Mesenchymal stem cell (in vitro differentiated cells and primary cell): Measurements from ENCODE around the gene LRRC28.

Experiments
- DNase-seq: peaks from one replicate; pipeline ENCODE4 v3.0.0-alpha.2; 2013
- H2AFZ ChIP-seq: one replicate; pipeline ENCODE4 v1.6.1; 2013; ENCODE audit warnings: low read depth, mild to moderate bottlenecking, control low read depth, inconsistent platforms, low read length, moderate library complexity
- H2AK5ac ChIP-seq: 2 replicates; pipeline ENCODE4 v1.6.1; 2013; ENCODE audit warnings: low read length, moderate library complexity, mild to moderate bottlenecking, inconsistent platforms; ENCODE audit not compliant: severe bottlenecking
- H2BK120ac ChIP-seq: one replicate; pipeline ENCODE4 v1.6.1; 2013; ENCODE audit warnings: low read depth, mild to moderate bottlenecking, inconsistent platforms, low read length, moderate library complexity
- H2BK12ac ChIP-seq, 2 experiments: one replicate each; pipeline ENCODE4 v1.6.1; 2013; ENCODE audit warnings: inconsistent platforms in 2 of 2, low read length in 2 of 2, mild to moderate bottlenecking in 2 of 2, moderate library complexity in 2 of 2, control low read depth in 1 of 2
- H2BK15ac ChIP-seq: one replicate; pipeline ENCODE4 v1.6.1; 2013; ENCODE audit warnings: mild to moderate bottlenecking, low read depth, inconsistent platforms; ENCODE audit not compliant: poor library complexity, severe bottlenecking
- H2BK5ac ChIP-seq: 2 replicates; pipeline ENCODE4 v1.6.1; 2013; ENCODE audit warnings: low read depth, mild to moderate bottlenecking, low read length, control low read depth, inconsistent platforms; ENCODE audit not compliant: poor library complexity, severe bottlenecking
- H3K14ac ChIP-seq, 2 experiments: one replicate each; pipeline ENCODE4 v1.6.1; 2013; ENCODE audit warnings: inconsistent platforms in 2 of 2, low read length in 2 of 2, control low read depth in 1 of 2, mild to moderate bottlenecking in 1 of 2, moderate library complexity in 1 of 2
- H3K18ac ChIP-seq, 2 experiments: one replicate each; pipeline ENCODE4 v1.6.1; 2013; ENCODE audit warnings: inconsistent platforms in 2 of 2, low read length in 2 of 2, control low read depth in 1 of 2, low read depth in 1 of 2, mild to moderate bottlenecking in 1 of 2
- H3K23ac ChIP-seq, 2 experiments: one replicate each; pipeline ENCODE4 v1.6.1; 2013; ENCODE audit warnings: inconsistent platforms in 2 of 2, low read length in 2 of 2, mild to moderate bottlenecking in 2 of 2, moderate library complexity in 2 of 2, control low read depth in 1 of 2
- H3K27ac ChIP-seq: 2 replicates; pipeline ENCODE4 v1.5.1; 2013; ENCODE audit warnings: mild to moderate bottlenecking, moderate library complexity, low read length, control low read depth, inconsistent platforms; ENCODE audit not compliant: poor library complexity, severe bottlenecking
- H3K27me3 ChIP-seq, 2 experiments: 2 replicates each; pipeline versions ENCODE4 v1.6.1 to v1.7.0; 2013; ENCODE audit warnings: low read length in 2 of 2, mild to moderate bottlenecking in 2 of 2, moderate library complexity in 2 of 2, control low read depth in 1 of 2, inconsistent platforms in 1 of 2; ENCODE audit not compliant: control insufficient read depth in 1 of 2, insufficient read depth in 1 of 2
- H3K36me3 ChIP-seq, 2 experiments: 2 replicates each; pipeline versions ENCODE4 v1.6.1 to v1.7.0; 2013; ENCODE audit warnings: low read length in 2 of 2, control low read depth in 1 of 2, inconsistent platforms in 1 of 2, low read depth in 1 of 2, mild to moderate bottlenecking in 1 of 2; ENCODE audit not compliant: insufficient read depth in 2 of 2, control insufficient read depth in 1 of 2
- H3K4ac ChIP-seq, 2 experiments: one replicate each; pipeline ENCODE4 v1.6.1; 2013; ENCODE audit warnings: inconsistent platforms in 2 of 2, low read length in 2 of 2, mild to moderate bottlenecking in 2 of 2, moderate library complexity in 2 of 2, control low read depth in 1 of 2, low read depth in 1 of 2
- H3K4me1 ChIP-seq: 2 replicates; pipeline ENCODE4 v1.6.1; 2013; ENCODE audit warnings: low read depth, low read length, control low read depth; ENCODE audit not compliant: control insufficient read depth, insufficient read depth
- H3K4me2 ChIP-seq: 2 replicates; pipeline ENCODE4 v1.6.1; 2013; ENCODE audit warnings: low read length, mild to moderate bottlenecking, inconsistent platforms; ENCODE audit not compliant: poor library complexity, severe bottlenecking
- H3K4me3 ChIP-seq, 2 experiments: 2 replicates each; pipeline versions ENCODE4 v1.5.1 to v1.7.0; 2013; ENCODE audit warnings: low read length in 2 of 2, mild to moderate bottlenecking in 2 of 2, control low read depth in 1 of 2, low read depth in 1 of 2; ENCODE audit not compliant: insufficient read depth in 1 of 2
- H3K79me1 ChIP-seq: replicated peaks from 2 replicates; pipeline ENCODE4 v1.6.1; 2013; ENCODE audit warnings: mild to moderate bottlenecking, control low read depth, low read length, inconsistent platforms; ENCODE audit not compliant: poor library complexity, severe bottlenecking
- H3K9ac ChIP-seq: 2 replicates; pipeline ENCODE4 v1.7.0; 2013; ENCODE audit warnings: mild to moderate bottlenecking, low read length, moderate library complexity
- H3K9me3 ChIP-seq: 2 replicates; pipeline ENCODE4 v1.7.0; 2013; ENCODE audit warnings: mild to moderate bottlenecking, low read length; ENCODE audit not compliant: control insufficient read depth
- H4K8ac ChIP-seq: one replicate; pipeline ENCODE4 v1.6.1; 2013; ENCODE audit warnings: inconsistent platforms, mild to moderate bottlenecking, low read length, moderate library complexity
- H4K91ac ChIP-seq: one replicate; pipeline ENCODE4 v1.6.1; 2013; ENCODE audit warnings: mild to moderate bottlenecking, low read length, inconsistent platforms
- WGBS: methylation state at CpG from one replicate; pipeline ENCODE4 v1.1.7; 2013; ENCODE audit warnings: mixed read lengths; 5-methylcytosine and 5-hydroxymethylcytosine counted together

Gene LRRC28

GRCh38 chr15:99324082-99324620 lies 72.9 kb downstream of the LRRC28 start:
- no peak overlapping the region for H2BK120ac ChIP-seq
- WGBS = 58% methylated on average over 8 of the region's 9 CpGs
- H3K79me1 ChIP-seq = peaks cover 4% of the 10 kb centered on the region
- H3K4me2 ChIP-seq = peak overlapping the region; percentile 57
- no peak overlapping the region for H4K8ac ChIP-seq
- no peaks in the 10 kb centered on the region for H3K27me3 ChIP-seq
- H3K27ac ChIP-seq = peak overlapping the region; percentile 91
- H3K4ac ChIP-seq = no peak overlapping the region
- H4K91ac ChIP-seq = no peak overlapping the region
- peak overlapping the region; percentile 73 for H3K9ac ChIP-seq
- H3K14ac ChIP-seq = no peak overlapping the region
- H2AK5ac ChIP-seq = no peak overlapping the region
- H2BK15ac ChIP-seq = no peak overlapping the region
- H3K4me3 ChIP-seq = peak overlapping the region in 1 of 2 experiments; percentile 47
- no peak overlapping the region for H3K18ac ChIP-seq
- no peaks in the 10 kb centered on the region for H3K36me3 ChIP-seq
- no peak overlapping the region for H3K23ac ChIP-seq
- peaks cover 4% of the 10 kb centered on the region for H3K4me1 ChIP-seq
- DNase-seq = peak; percentile 71
- H2AFZ ChIP-seq = no peak overlapping the region
- H3K9me3 ChIP-seq = no peaks in the 10 kb centered on the region
- no peak overlapping the region for H2BK12ac ChIP-seq
- no peak overlapping the region for H2BK5ac ChIP-seq

DNA sequence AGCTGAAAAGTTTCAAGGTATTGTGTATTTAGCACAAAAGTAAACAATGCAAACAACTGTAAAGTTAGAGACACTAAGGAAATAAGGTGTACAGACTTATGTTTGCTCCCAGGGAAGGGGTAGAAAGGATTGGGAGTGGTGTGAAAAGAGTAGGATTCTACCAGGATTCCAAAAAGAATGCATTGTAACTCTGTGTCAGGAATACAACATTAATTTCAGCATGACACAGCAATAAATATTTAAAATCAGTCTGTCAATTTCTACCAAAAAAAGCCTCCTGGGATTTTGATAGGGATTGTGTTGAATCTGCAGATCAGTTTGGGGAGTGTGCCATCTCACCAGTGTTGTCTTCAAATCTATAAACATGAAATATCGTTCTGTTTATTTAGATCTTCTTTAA lies 73.4 kb downstream of the LRRC28 start:
- Histone ChIP-seq H4K8ac (no peak overlapping the region), H3K23ac (no peak overlapping the region), H3K9me3 (no peaks in the 10 kb centered on the region), H4K91ac (no peak overlapping the region), H3K9ac (peak overlapping the region; percentile 73), H3K4me2 (no peak overlapping the region), H3K4ac (no peak overlapping the region), H2BK5ac (no peak overlapping the region), H2BK15ac (no peak overlapping the region), H2BK120ac (no peak overlapping the region), H2AK5ac (no peak overlapping the region), H3K4me3 (peak overlapping the region in 1 of 2 experiments; percentile 47), H3K27me3 (no peaks in the 10 kb centered on the region), H3K36me3 (no peaks in the 10 kb centered on the region), H2BK12ac (no peak overlapping the region), H3K18ac (no peak overlapping the region), H3K4me1 (peaks cover 4% of the 10 kb centered on the region), H3K27ac (peak overlapping the region; percentile 77), H2AFZ (no peak overlapping the region), H3K14ac (no peak overlapping the region), H3K79me1 (peaks cover 4% of the 10 kb centered on the region)
- no CpG with 5 or more reads among the region's 1 CpG for WGBS
- DNase-seq = no peak

- H3K27ac ChIP-seq = peak overlapping the region; percentile 14
- H3K9ac ChIP-seq = no peak overlapping the region
- WGBS = 100% methylated on average over 1 of the region's 1 CpG
- H2BK120ac ChIP-seq = no peak overlapping the region
- H2BK15ac ChIP-seq = no peak overlapping the region
- H3K79me1 ChIP-seq = peaks cover 4% of the 10 kb centered on the region
- no peak overlapping the region for H3K4me3 ChIP-seq
- no peaks in the 10 kb centered on the region for H3K27me3 ChIP-seq
- peaks cover 4% of the 10 kb centered on the region for H3K4me1 ChIP-seq
- H3K4ac ChIP-seq = no peak overlapping the region
- H4K91ac ChIP-seq = no peak overlapping the region
- H3K23ac ChIP-seq = no peak overlapping the region
- no peak overlapping the region for H3K18ac ChIP-seq
- H2AFZ ChIP-seq = no peak overlapping the region
- no peak overlapping the region for H4K8ac ChIP-seq
- no peak overlapping the region for H3K14ac ChIP-seq
- no peak overlapping the region for H3K4me2 ChIP-seq
- H3K9me3 ChIP-seq = no peaks in the 10 kb centered on the region
- no peaks in the 10 kb centered on the region for H3K36me3 ChIP-seq
- no peak for DNase-seq
- H2BK5ac ChIP-seq = no peak overlapping the region
- H2BK12ac ChIP-seq = no peak overlapping the region
- H2AK5ac ChIP-seq = no peak overlapping the region
Measured at GRCh38 chr15:99326235-99326634, 75.0 kb downstream of the LRRC28 start.

DNA sequence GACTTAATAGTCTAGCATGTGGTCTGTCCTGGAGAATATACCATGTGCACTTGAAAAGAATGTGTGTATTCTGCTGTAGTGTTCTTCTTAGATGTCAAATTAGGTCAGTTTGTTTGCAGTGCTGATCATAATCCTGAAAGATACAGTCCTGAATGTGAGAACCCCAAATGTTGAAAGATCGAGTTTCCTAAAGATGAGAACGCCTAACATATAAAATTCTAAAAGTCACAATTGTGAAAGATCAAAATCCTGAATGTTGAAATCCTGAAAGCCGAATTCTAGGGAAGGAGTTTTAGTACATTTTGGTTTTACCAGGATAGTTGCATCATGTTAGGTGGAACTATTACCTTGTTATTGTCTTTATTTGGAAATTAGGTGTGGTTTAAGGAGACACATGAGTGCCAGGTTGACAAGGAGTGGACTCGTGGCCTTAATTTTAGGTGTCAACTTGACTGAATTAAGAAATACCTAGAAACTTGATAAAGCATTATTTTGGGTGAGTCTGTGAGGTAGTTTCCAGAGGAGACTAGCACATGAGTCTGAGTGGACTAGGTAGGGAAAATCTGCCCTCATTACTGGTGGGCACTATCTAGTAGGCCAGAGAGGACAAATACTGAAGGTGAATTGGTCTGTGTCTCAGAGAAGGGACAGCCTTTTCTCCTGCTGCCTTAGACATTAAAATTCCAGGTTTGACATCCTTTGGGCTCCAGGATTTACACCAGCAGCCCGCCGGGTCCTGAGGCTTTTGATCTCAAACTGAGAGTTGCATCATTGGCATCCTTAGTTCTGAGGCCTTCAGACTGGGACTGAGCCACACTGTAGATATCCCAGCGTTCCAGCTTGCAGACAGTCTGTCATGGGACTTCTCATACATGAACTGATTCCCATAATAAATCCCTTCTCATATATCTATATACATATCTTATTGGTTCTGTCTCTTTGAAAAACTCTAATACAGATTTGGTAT lies 77.1 kb downstream of the LRRC28 start:
- Histone ChIP-seq H2BK5ac (no peak overlapping the region), H4K91ac (no peak overlapping the region), H4K8ac (no peak overlapping the region), H2BK120ac (no peak overlapping the region), H2AK5ac (no peak overlapping the region), H2BK12ac (no peak overlapping the region), H3K23ac (no peak overlapping the region), H3K9ac (no peak overlapping the region), H3K9me3 (no peaks in the 10 kb centered on the region), H3K27me3 (no peaks in the 10 kb centered on the region), H3K18ac (no peak overlapping the region), H3K79me1 (peaks cover 6% of the 10 kb centered on the region), H3K4me2 (no peak overlapping the region), H2AFZ (no peak overlapping the region), H3K4ac (no peak overlapping the region), H2BK15ac (no peak overlapping the region), H3K14ac (no peak overlapping the region), H3K4me3 (no peak overlapping the region), H3K36me3 (no peaks in the 10 kb centered on the region), H3K4me1 (peaks cover 2% of the 10 kb centered on the region), H3K27ac (no peak overlapping the region)
- WGBS = 80% methylated on average over 6 of the region's 7 CpGs
- no peak for DNase-seq
